Measurements from ENCODE around the gene MESD. TPM values are rescaled to one million over a fixed set of nuclear protein-coding genes. Genes with fewer than 3 reads are reported as not detected.

Gene MESD
- total and polyA plus RNA-seq, 8 donors, result 24.2 to 44.1 (median 42.7) TPM

DNA sequence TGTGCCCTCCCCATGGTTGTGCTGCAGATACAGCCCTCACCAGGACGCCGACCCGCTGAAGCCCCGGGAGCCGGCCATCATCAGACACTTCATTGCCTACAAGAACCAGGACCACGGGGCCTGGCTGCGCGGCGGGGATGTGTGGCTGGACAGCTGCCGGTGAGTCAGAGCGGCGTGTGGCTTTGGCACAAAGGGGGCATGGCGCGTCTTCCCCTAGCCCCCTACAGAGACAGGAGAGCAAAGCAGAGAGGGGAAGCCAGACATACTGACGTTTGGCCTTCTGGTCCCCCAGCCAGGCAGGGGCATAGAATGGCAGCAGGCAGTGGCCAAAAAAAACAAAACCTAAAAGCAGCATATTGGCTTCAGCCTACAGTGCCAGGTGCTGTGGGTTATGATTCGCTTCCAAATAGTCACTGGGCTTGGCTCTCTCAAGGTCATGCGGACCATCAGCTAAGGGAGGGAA, 64.0 kb downstream of the MESD start:
- no peaks in the 10 kb centered on the region for H3K4me1 ChIP-seq
- TF ChIP-seq, protein P1, sequence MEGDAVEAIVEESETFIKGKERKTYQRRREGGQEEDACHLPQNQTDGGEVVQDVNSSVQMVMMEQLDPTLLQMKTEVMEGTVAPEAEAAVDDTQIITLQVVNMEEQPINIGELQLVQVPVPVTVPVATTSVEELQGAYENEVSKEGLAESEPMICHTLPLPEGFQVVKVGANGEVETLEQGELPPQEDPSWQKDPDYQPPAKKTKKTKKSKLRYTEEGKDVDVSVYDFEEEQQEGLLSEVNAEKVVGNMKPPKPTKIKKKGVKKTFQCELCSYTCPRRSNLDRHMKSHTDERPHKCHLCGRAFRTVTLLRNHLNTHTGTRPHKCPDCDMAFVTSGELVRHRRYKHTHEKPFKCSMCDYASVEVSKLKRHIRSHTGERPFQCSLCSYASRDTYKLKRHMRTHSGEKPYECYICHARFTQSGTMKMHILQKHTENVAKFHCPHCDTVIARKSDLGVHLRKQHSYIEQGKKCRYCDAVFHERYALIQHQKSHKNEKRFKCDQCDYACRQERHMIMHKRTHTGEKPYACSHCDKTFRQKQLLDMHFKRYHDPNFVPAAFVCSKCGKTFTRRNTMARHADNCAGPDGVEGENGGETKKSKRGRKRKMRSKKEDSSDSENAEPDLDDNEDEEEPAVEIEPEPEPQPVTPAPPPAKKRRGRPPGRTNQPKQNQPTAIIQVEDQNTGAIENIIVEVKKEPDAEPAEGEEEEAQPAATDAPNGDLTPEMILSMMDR (IDR thresholded peaks at IDR 0.05), result no peak
- H3K27ac ChIP-seq, result no peak overlapping the region
- no peaks in the 10 kb centered on the region for H3K9me3 ChIP-seq
- H3K4me3 ChIP-seq, result no peak overlapping the region
- ATAC-seq (no peak), DNase-seq (no peak)
- intact Hi-C loops (cut with DNase I), result no loop called here
- H3K27me3 ChIP-seq, result no peaks in the 10 kb centered on the region
- H3K36me3 ChIP-seq, result peaks cover 0 to 51% of the 10 kb centered on the region in 2 donors

DNA sequence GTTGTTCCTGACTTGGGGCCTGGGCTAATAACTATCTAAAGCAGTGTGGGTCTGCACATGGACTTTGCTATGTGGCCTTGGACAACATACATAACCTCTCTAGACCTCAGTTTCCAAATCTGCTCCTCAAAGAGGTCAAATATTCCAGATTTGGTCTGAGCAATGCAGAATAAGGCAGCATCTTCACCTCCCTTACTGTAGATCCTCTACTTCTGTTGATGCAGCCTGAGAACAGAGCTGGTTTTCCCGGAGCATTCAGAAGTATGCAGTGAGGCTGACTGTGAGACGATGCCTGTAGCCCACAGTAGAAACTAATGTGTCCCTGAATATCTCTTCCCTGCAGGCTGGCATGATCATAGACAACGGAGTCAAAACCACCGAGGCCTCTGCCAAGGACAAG, 65.3 kb downstream of the MESD start:
- intact Hi-C loops (cut with DNase I), result no loop called here
- no peak for DNase-seq
- Histone ChIP-seq H3K4me1 (no peaks in the 10 kb centered on the region), H3K27me3 (no peaks in the 10 kb centered on the region), H3K9me3 (no peaks in the 10 kb centered on the region), H3K4me3 (no peak overlapping the region), H3K36me3 (peaks cover 0 to 50% of the 10 kb centered on the region in 2 donors), H3K27ac (no peak overlapping the region)
- ATAC-seq, result no peak
- TF ChIP-seq, protein P1 (IDR thresholded peaks at IDR 0.05), result no peak

DNA sequence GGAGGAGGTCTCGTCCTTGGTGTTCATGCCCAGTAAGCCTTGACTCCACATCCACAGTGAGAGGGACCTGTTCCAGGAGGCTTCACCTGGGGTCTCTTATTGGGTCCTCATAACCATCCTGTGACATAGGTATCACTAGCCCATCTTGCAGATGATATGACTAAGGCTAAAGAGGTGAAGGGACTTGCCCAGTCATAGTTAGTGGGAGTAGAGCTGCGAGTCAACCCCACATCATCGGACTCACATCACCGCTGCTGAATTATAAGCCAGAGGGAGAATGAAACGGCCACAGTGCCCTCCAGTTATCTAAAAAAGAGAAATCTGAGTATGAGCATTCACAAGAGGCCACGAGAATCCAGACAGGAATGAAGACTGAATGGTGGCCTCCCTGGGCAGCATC, 66.0 kb downstream of the MESD start:
- no peak for ATAC-seq
- TF ChIP-seq, protein P1 (IDR thresholded peaks at IDR 0.05), result no peak

DNA sequence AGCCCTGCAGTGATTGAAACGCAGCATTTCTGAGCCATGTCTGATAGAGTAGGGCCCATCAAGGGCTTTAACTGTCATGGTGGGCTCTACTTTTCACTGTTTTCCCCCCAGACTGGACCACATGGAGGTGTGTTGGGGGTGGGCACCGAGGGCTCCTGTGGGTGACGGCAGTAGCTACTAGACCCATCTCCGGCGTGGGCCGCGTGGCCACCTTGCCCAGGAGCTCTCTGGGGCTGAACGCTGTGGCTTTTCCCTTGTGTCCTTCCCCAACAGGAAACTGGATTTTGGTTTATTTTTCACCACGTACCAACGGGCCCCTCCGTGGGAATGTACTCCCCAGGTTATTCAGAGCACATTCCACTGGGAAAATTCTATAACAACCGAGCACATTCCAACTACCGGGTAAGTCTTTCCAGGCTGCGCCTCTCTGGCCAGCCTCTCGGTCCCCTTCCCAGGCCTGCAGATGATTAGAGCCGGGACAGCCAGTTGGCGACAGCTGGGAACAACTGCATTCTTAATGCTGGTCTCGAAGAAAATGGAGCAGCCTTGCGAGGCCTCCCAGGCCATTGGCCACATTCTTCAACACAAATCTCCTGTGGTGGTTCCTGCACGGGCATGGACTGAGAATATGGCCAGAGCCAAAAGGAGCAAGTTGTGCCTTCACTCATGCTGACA, 67.7 kb downstream of the MESD start:
- H3K36me3 ChIP-seq, result peaks cover 0 to 43% of the 10 kb centered on the region in 2 donors
- intact Hi-C loops (cut with DNase I), result no loop called here
- no peaks in the 10 kb centered on the region for H3K9me3 ChIP-seq
- H3K4me1 ChIP-seq, result no peaks in the 10 kb centered on the region
- no peak for DNase-seq
- no peaks in the 10 kb centered on the region for H3K27me3 ChIP-seq
- no peak for ATAC-seq
- H3K27ac ChIP-seq, result no peak overlapping the region
- H3K4me3 ChIP-seq, result no peak overlapping the region
- TF ChIP-seq, protein P1 (IDR thresholded peaks at IDR 0.05), result no peak

More for the DNA sequence above, 66.0 kb downstream of the MESD start:
- H3K9me3 ChIP-seq, result no peaks in the 10 kb centered on the region
- no peaks in the 10 kb centered on the region for H3K4me1 ChIP-seq
- peaks cover 0 to 49% of the 10 kb centered on the region in 2 donors for H3K36me3 ChIP-seq
- H3K27me3 ChIP-seq, result no peaks in the 10 kb centered on the region
- DNase-seq, result no peak
- no peak overlapping the region for H3K4me3 ChIP-seq
- intact Hi-C loops (cut with DNase I), result no loop called here
- no peak overlapping the region for H3K27ac ChIP-seq

DNA sequence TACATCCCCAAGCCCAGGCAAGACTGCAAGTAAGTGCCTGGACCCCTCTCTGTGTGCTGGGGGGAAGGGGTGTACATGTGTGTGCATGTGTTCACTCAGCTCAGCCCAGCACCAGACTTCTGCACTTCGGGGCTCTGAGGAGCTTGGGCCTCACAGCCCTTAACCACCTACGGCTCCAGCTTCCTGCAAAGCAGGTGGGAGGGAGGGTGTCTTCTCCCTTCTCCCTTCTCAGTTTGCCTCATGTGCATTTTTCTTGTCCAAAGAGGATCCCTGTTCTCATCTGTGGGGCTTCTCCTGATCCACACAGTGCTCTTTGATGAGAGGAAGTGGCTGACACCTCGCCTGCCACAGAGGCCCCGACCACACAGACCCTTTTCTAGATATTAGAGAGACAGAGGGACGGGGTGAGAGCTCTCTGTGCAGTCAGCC, 69.3 kb downstream of the MESD start:
- Histone ChIP-seq H3K4me1 (no peaks in the 10 kb centered on the region), H3K4me3 (no peak overlapping the region), H3K9me3 (no peaks in the 10 kb centered on the region), H3K27ac (no peak overlapping the region), H3K27me3 (no peaks in the 10 kb centered on the region), H3K36me3 (peaks cover 0 to 37% of the 10 kb centered on the region in 2 donors)
- ATAC-seq (no peak), DNase-seq (no peak)
- intact Hi-C loops (cut with DNase I), result no loop called here
- TF ChIP-seq, protein P1 (IDR thresholded peaks at IDR 0.05), result no peak
